ENCODE results near the gene CHAC2.
"Not testable (repeated sequence)": the region's sequence is repeated elsewhere in the genome, so short reads cannot be mapped to it uniquely, and the experiment has no call there.

The CHAC2 gene

GRCh38 chr2:53753041-53753440, 14.6 kb upstream of the CHAC2 start:
- Mint-ChIP-seq H3K4me3 (no peak overlapping the region), H3K36me3 (ENCODE audit: low read depth) (peaks cover 26% of the 10 kb centered on the region), H3K27me3 (ENCODE audit: low read depth) (no peaks in the 10 kb centered on the region), H3K27ac (peak overlapping the region; percentile 24), H3K4me1 (ENCODE audit: low read depth) (peaks cover 20% of the 10 kb centered on the region), H3K9me3 (no peaks in the 10 kb centered on the region)
- no peak for DNase-seq (ENCODE audit: low spot score)

- Mint-ChIP-seq H3K4me1 (ENCODE audit: low read depth) (peaks cover 20% of the 10 kb centered on the region), H3K27ac (no peak overlapping the region), H3K27me3 (ENCODE audit: low read depth) (no peaks in the 10 kb centered on the region), H3K36me3 (ENCODE audit: low read depth) (peaks cover 16% of the 10 kb centered on the region), H3K9me3 (no peaks in the 10 kb centered on the region), H3K4me3 (no peak overlapping the region)
- no peak for DNase-seq (ENCODE audit: low spot score)
Measured at GRCh38 chr2:53755121-53755520, 12.5 kb upstream of the CHAC2 start.

- no peak overlapping the region for H3K27ac Mint-ChIP-seq
- no peaks in the 10 kb centered on the region for H3K9me3 Mint-ChIP-seq
- H3K4me3 Mint-ChIP-seq: no peak overlapping the region
- no peaks in the 10 kb centered on the region for H3K27me3 Mint-ChIP-seq (ENCODE audit: low read depth)
- DNase-seq (ENCODE audit: low spot score): no peak
- H3K4me1 Mint-ChIP-seq (ENCODE audit: low read depth): peaks cover 13% of the 10 kb centered on the region
- H3K36me3 Mint-ChIP-seq (ENCODE audit: low read depth): peaks cover 14% of the 10 kb centered on the region
Measured at GRCh38 chr2:53756644-53757043, 11.0 kb upstream of the CHAC2 start.

- H3K4me1 Mint-ChIP-seq (ENCODE audit: low read depth): peaks cover 10% of the 10 kb centered on the region
- peaks cover 17% of the 10 kb centered on the region for H3K36me3 Mint-ChIP-seq (ENCODE audit: low read depth)
- DNase-seq (ENCODE audit: low spot score); H3K27me3 Mint-ChIP-seq (ENCODE audit: low read depth); H3K4me3 Mint-ChIP-seq; H3K9me3 Mint-ChIP-seq; H3K27ac Mint-ChIP-seq: not testable (repeated sequence)
Measured at GRCh38 chr2:53757206-53757605, 10.4 kb upstream of the CHAC2 start.

GRCh38 chr2:53765767-53766166, 1.8 kb upstream of the CHAC2 start:
- Mint-ChIP-seq H3K27me3 (ENCODE audit: low read depth) (no peaks in the 10 kb centered on the region), H3K4me1 (ENCODE audit: low read depth) (peaks cover 24% of the 10 kb centered on the region), H3K4me3 (no peak overlapping the region), H3K36me3 (ENCODE audit: low read depth) (peaks cover 24% of the 10 kb centered on the region), H3K9me3 (no peaks in the 10 kb centered on the region), H3K27ac (no peak overlapping the region)
- DNase-seq (ENCODE audit: low spot score): no peak

GRCh38 chr2:53768242-53768542, 588 bp downstream of the CHAC2 start:
- no peak for DNase-seq (ENCODE audit: low spot score)
- no peaks in the 10 kb centered on the region for H3K9me3 Mint-ChIP-seq

GRCh38 chr2:53769318-53769945, 1.8 kb downstream of the CHAC2 start:
- Mint-ChIP-seq H3K4me1 (ENCODE audit: low read depth) (peaks cover 35% of the 10 kb centered on the region), H3K27ac (no peak overlapping the region), H3K4me3 (peak overlapping the region; percentile 95)

More at GRCh38 chr2:53768242-53768542, 588 bp downstream of the CHAC2 start:
- Mint-ChIP-seq H3K27ac (peak overlapping the region; percentile 95), H3K27me3 (ENCODE audit: low read depth) (no peaks in the 10 kb centered on the region), H3K4me1 (ENCODE audit: low read depth) (peaks cover 31% of the 10 kb centered on the region), H3K4me3 (peak overlapping the region; percentile 95), H3K36me3 (ENCODE audit: low read depth) (peaks cover 26% of the 10 kb centered on the region)

GRCh38 chr2:53770264-53770663, 2.7 kb downstream of the CHAC2 start:
- no peaks in the 10 kb centered on the region for H3K27me3 Mint-ChIP-seq (ENCODE audit: low read depth)
- peaks cover 35% of the 10 kb centered on the region for H3K4me1 Mint-ChIP-seq (ENCODE audit: low read depth)
- H3K4me3 Mint-ChIP-seq: no peak overlapping the region
- no peak for DNase-seq (ENCODE audit: low spot score)
- no peak overlapping the region for H3K27ac Mint-ChIP-seq
- no peaks in the 10 kb centered on the region for H3K9me3 Mint-ChIP-seq
- peaks cover 22% of the 10 kb centered on the region for H3K36me3 Mint-ChIP-seq (ENCODE audit: low read depth)

More at GRCh38 chr2:53769318-53769945, 1.8 kb downstream of the CHAC2 start:
- no peak for DNase-seq (ENCODE audit: low spot score)
- Mint-ChIP-seq H3K27me3 (ENCODE audit: low read depth) (no peaks in the 10 kb centered on the region), H3K36me3 (ENCODE audit: low read depth) (peaks cover 24% of the 10 kb centered on the region), H3K9me3 (no peaks in the 10 kb centered on the region)

- Mint-ChIP-seq H3K27ac (peak overlapping the region; percentile 52), H3K4me3 (no peak overlapping the region), H3K4me1 (ENCODE audit: low read depth) (peaks cover 22% of the 10 kb centered on the region), H3K36me3 (ENCODE audit: low read depth) (peaks cover 44% of the 10 kb centered on the region), H3K27me3 (ENCODE audit: low read depth) (no peaks in the 10 kb centered on the region), H3K9me3 (peaks cover 4% of the 10 kb centered on the region)
- DNase-seq (ENCODE audit: low spot score): no peak
Measured at GRCh38 chr2:53777134-53777533, 9.5 kb downstream of the CHAC2 start.

- H3K9me3 Mint-ChIP-seq: peaks cover 4% of the 10 kb centered on the region
- peaks cover 22% of the 10 kb centered on the region for H3K4me1 Mint-ChIP-seq (ENCODE audit: low read depth)
- H3K27ac Mint-ChIP-seq: no peak overlapping the region
- H3K4me3 Mint-ChIP-seq: no peak overlapping the region
- no peak for DNase-seq (ENCODE audit: low spot score)
- peaks cover 41% of the 10 kb centered on the region for H3K36me3 Mint-ChIP-seq (ENCODE audit: low read depth)
- no peaks in the 10 kb centered on the region for H3K27me3 Mint-ChIP-seq (ENCODE audit: low read depth)
Measured at GRCh38 chr2:53778536-53779162, 11.0 kb downstream of the CHAC2 start.

- no peak overlapping the region for H3K27ac Mint-ChIP-seq
Measured at GRCh38 chr2:53780056-53780455, 12.5 kb downstream of the CHAC2 start.

GRCh38 chr2:53782676-53783075, 15.1 kb downstream of the CHAC2 start:
- Mint-ChIP-seq H3K27me3 (ENCODE audit: low read depth) (no peaks in the 10 kb centered on the region), H3K27ac (no peak overlapping the region), H3K36me3 (ENCODE audit: low read depth) (peaks cover 34% of the 10 kb centered on the region), H3K4me1 (ENCODE audit: low read depth) (peaks cover 28% of the 10 kb centered on the region), H3K9me3 (peaks cover 4% of the 10 kb centered on the region), H3K4me3 (no peak overlapping the region)
- DNase-seq (ENCODE audit: low spot score): no peak

More at GRCh38 chr2:53780056-53780455, 12.5 kb downstream of the CHAC2 start:
- H3K9me3 Mint-ChIP-seq: peaks cover 4% of the 10 kb centered on the region
- H3K27me3 Mint-ChIP-seq (ENCODE audit: low read depth): no peaks in the 10 kb centered on the region
- H3K36me3 Mint-ChIP-seq (ENCODE audit: low read depth): peaks cover 38% of the 10 kb centered on the region
- no peak overlapping the region for H3K4me3 Mint-ChIP-seq
- DNase-seq (ENCODE audit: low spot score): no peak
- peaks cover 29% of the 10 kb centered on the region for H3K4me1 Mint-ChIP-seq (ENCODE audit: low read depth)

GRCh38 chr2:53784436-53784835, 16.8 kb downstream of the CHAC2 start:
- Mint-ChIP-seq H3K27ac (no peak overlapping the region), H3K27me3 (ENCODE audit: low read depth) (no peaks in the 10 kb centered on the region), H3K4me1 (ENCODE audit: low read depth) (peaks cover 26% of the 10 kb centered on the region), H3K9me3 (no peaks in the 10 kb centered on the region), H3K4me3 (peak overlapping the region; percentile 96), H3K36me3 (ENCODE audit: low read depth) (peaks cover 24% of the 10 kb centered on the region)
- no peak for DNase-seq (ENCODE audit: low spot score)

- H3K4me1 Mint-ChIP-seq (ENCODE audit: low read depth): peaks cover 27% of the 10 kb centered on the region
Measured at GRCh38 chr2:53785366-53785765, 17.8 kb downstream of the CHAC2 start.

GRCh38 chr2:53786352-53786704, 18.7 kb downstream of the CHAC2 start:
- no peaks in the 10 kb centered on the region for H3K9me3 Mint-ChIP-seq
- peak; percentile 39 for DNase-seq (ENCODE audit: low spot score)
- H3K27ac Mint-ChIP-seq: peak overlapping the region; percentile 96
- H3K36me3 Mint-ChIP-seq (ENCODE audit: low read depth): peaks cover 18% of the 10 kb centered on the region
- H3K4me1 Mint-ChIP-seq (ENCODE audit: low read depth): peaks cover 34% of the 10 kb centered on the region
- peak overlapping the region; percentile 96 for H3K4me3 Mint-ChIP-seq
- H3K27me3 Mint-ChIP-seq (ENCODE audit: low read depth): no peaks in the 10 kb centered on the region

More at GRCh38 chr2:53785366-53785765, 17.8 kb downstream of the CHAC2 start:
- Mint-ChIP-seq H3K4me3 (peak overlapping the region; percentile 96), H3K27me3 (ENCODE audit: low read depth) (no peaks in the 10 kb centered on the region), H3K9me3 (no peaks in the 10 kb centered on the region), H3K27ac (peak overlapping the region; percentile 96), H3K36me3 (ENCODE audit: low read depth) (peaks cover 16% of the 10 kb centered on the region)
- no peak for DNase-seq (ENCODE audit: low spot score)

Measured in T-helper 2 cell treated with Interferon-gamma antibody and Interleukin-4, amounts not matched to agents 5 μg/mL and 100 μg/mL, for 36 hours (primary cell).